Measurements from ENCODE around the gene UHMK1.
"Not testable (repeated sequence)": the region's sequence is repeated elsewhere in the genome, so short reads cannot be mapped to it uniquely, and the experiment has no call there.

UHMK1 gene

GRCh38 chr1:162570718-162571117, 73.1 kb downstream of the UHMK1 start:
- no peak for DNase-seq

GRCh38 chr1:162571121-162571520, 73.5 kb downstream of the UHMK1 start:
- DNase-seq: not testable (repeated sequence)

DNA sequence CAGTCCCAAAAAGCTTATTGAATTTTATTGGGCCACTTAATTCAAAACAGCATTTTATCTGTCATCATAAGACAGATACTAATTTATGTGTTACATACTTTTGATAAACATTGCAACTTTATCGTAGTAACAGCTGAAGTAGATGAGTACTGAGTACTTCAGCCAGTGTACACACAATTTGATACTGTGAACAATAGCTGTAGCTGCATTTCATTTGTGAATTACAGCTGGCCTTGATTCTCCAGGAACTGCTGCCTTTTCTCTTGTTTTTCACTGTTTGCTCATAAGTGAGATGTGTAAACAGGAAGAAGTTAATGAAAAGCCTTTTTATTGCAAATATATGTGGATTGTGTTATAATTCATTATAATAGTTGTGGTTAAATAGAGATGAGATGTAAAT, 74.1 kb downstream of the UHMK1 start:
- no peak for DNase-seq

- no peak for DNase-seq
These were observed 75.5 kb downstream of the UHMK1 start for GRCh38 chr1:162573136-162573535.

DNA sequence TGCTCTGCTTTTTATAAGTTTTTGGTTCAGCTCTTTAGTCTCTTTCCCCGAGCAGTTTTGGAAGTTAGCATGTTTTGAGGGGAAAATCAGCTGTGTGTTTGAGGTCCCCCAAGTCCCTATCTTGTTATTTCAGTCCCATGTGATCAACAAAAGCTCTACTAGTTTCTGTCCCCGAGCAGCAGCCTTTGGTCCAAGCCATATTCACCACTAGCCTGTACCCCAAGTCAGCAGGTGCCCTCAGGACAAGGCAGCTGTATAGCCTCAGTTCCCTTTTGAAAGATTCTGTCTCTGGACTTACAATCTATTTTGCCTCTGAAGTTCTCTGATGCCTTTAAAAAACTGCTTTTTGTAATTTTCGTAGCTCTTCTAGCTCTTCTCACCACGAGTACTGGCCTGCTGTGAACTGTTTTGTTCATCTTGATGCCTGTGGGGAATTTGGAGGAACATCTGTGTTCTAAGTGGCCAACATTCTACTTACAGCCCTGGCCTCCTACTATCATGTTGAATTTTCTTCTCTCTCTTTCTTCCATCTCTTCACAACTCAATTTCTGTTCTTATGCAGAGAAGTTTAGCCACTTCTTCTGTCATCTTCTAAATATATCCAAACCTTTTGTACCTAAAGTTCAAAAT, 80.6 kb downstream of the UHMK1 start:
- no peak for DNase-seq

GRCh38 chr1:162578936-162579335, 81.3 kb downstream of the UHMK1 start:
- no peak for DNase-seq
